ENCODE measurements around the gene KCND3.

The KCND3 gene

GRCh38 chr1:111959436-111959835 is 30.0 kb downstream of the KCND3 start:
- no peak for DNase-seq (ENCODE audit: low read depth in 3 of 3, low spot score in 1 of 3)

GRCh38 chr1:111958851-111959250 is 30.6 kb downstream of the KCND3 start:
- DNase-seq (ENCODE audit: low read depth in 3 of 3, low spot score in 1 of 3), result no peak

- no peak for DNase-seq (ENCODE audit: low read depth in 3 of 3, low spot score in 1 of 3)
Observed at GRCh38 chr1:111958075-111958474, 31.4 kb downstream of the KCND3 start.

- DNase-seq (ENCODE audit: low read depth in 3 of 3, low spot score in 1 of 3), result no peak
Observed at GRCh38 chr1:111956155-111956771, 33.2 kb downstream of the KCND3 start.

- DNase-seq (ENCODE audit: low read depth in 3 of 3, low spot score in 1 of 3), result no peak
Observed at GRCh38 chr1:111955755-111956154, 33.7 kb downstream of the KCND3 start.

- no peak for DNase-seq (ENCODE audit: low read depth in 3 of 3, low spot score in 1 of 3)
Observed at GRCh38 chr1:111953797-111954196, 35.7 kb downstream of the KCND3 start.

- no peak for DNase-seq (ENCODE audit: low read depth in 3 of 3, low spot score in 1 of 3)
Observed at GRCh38 chr1:111952125-111952657, 37.3 kb downstream of the KCND3 start.

- no peak for DNase-seq (ENCODE audit: low read depth in 3 of 3, low spot score in 1 of 3)
Observed at GRCh38 chr1:111948209-111949171, 41.0 kb downstream of the KCND3 start.

- DNase-seq (ENCODE audit: low read depth in 3 of 3, low spot score in 1 of 3), result no peak
Observed at GRCh38 chr1:111943846-111944749, 45.4 kb downstream of the KCND3 start.

GRCh38 chr1:111943066-111943465 is 46.4 kb downstream of the KCND3 start:
- no peak for DNase-seq (ENCODE audit: low read depth in 3 of 3, low spot score in 1 of 3)

GRCh38 chr1:111938536-111938935 is 50.9 kb downstream of the KCND3 start:
- no peak for DNase-seq (ENCODE audit: low read depth in 3 of 3, low spot score in 1 of 3)

- no peak for DNase-seq (ENCODE audit: low read depth in 3 of 3, low spot score in 1 of 3)
Observed at GRCh38 chr1:111938123-111938522, 51.3 kb downstream of the KCND3 start.

- no peak for DNase-seq (ENCODE audit: low read depth in 3 of 3, low spot score in 1 of 3)
Observed at GRCh38 chr1:111937147-111937725, 52.2 kb downstream of the KCND3 start.

GRCh38 chr1:111934106-111934852 is 55.2 kb downstream of the KCND3 start:
- no peak for DNase-seq (ENCODE audit: low read depth in 3 of 3, low spot score in 1 of 3)

GRCh38 chr1:111930356-111930755 is 59.1 kb downstream of the KCND3 start:
- DNase-seq (ENCODE audit: low read depth in 3 of 3, low spot score in 1 of 3), result no peak

GRCh38 chr1:111928531-111928930 is 60.9 kb downstream of the KCND3 start:
- DNase-seq (ENCODE audit: low read depth in 3 of 3, low spot score in 1 of 3), result no peak

GRCh38 chr1:111927652-111928051 is 61.8 kb downstream of the KCND3 start:
- DNase-seq (ENCODE audit: low read depth in 3 of 3, low spot score in 1 of 3), result no peak

- DNase-seq (ENCODE audit: low read depth in 3 of 3, low spot score in 1 of 3), result no peak
Observed at GRCh38 chr1:111924786-111925185, 64.7 kb downstream of the KCND3 start.

- no peak for DNase-seq (ENCODE audit: low read depth in 3 of 3, low spot score in 1 of 3)
Observed at GRCh38 chr1:111923766-111924165, 65.7 kb downstream of the KCND3 start.

- no peak for DNase-seq (ENCODE audit: low read depth in 3 of 3, low spot score in 1 of 3)
Observed at GRCh38 chr1:111921948-111922347, 67.5 kb downstream of the KCND3 start.

Measured in stimulated activated CD4-positive, alpha-beta T cell treated with anti-CD3 and anti-CD28 coated beads, TNF-alpha, amount 100 ng/mL, for 1 hour (primary cell).